ENCODE data around the gene TGM4.
"Not testable (repeated sequence)": the region's sequence is repeated elsewhere in the genome, so short reads cannot be mapped to it uniquely, and the experiment has no call there.

Gene TGM4

GRCh38 chr3:44918087-44918486 is 43.7 kb downstream of the TGM4 start:
- DNase-seq: no peak

DNA sequence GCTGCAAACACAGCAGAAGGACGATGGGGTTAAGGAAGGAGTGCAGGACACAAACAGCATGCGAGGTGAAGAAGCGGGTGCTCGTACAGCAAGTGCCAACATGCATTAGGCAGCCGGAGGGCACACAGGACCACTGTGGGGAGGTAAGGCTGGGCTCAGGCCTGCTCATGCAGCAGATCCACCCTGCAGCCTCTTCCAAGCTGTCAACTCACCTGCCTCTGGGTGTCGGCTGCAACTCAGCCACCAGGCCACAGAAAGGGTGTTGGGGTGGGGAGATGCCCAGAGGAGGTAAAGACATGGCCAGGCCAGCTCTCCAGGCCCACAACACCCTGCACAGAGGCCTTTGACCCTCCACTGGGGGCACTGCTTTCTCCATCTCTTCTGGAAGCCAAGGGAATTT is 44.2 kb downstream of the TGM4 start:
- DNase-seq: no peak

- no peak for DNase-seq
These were observed 45.7 kb downstream of the TGM4 start for GRCh38 chr3:44920081-44920480.

DNA sequence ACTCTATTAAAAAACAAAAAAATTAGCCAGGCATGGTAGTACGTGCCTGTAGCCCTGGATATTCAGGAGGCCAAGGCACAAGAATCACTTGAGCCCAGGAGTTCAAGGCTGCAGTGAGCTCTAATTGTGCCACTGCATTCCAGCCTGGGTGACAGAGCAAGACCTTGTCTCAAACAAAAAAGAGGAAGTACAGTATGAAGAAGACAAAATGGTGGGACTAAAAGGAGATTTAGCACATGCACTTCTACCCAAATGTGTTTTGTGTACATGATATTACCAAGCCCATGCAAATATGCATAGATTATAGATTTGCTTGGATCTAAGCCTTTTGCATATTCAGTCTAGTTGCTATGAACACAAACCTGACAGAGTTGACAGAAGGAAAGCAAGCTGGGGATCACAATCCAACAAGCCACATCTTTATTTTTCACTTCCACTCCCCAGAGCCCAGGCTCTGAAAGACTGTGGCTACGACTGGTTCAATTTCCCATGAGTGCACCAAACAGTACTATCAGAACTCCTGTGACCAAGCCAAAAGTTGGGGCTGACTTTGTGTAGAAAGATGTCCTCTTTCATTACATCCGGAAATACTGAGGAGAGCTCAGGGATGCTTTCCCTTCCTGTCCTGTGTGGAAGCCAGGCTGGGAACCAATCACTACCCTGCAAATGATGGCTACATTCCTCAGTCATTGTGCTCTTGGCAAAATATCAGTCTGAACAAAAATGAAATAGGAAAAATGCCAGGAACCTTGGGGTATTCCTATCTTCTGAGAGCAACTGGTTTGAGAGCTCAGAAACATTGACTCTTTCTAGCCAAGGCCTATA is 49.4 kb downstream of the TGM4 start:
- DNase-seq: no peak

- DNase-seq: no peak
These were observed 50.2 kb downstream of the TGM4 start for GRCh38 chr3:44924457-44925084.

GRCh38 chr3:44926172-44926571 is 51.8 kb downstream of the TGM4 start:
- no peak for DNase-seq

GRCh38 chr3:44926921-44927320 is 52.5 kb downstream of the TGM4 start:
- no peak for DNase-seq

GRCh38 chr3:44927371-44927770 is 53.0 kb downstream of the TGM4 start:
- no peak for DNase-seq

GRCh38 chr3:44929782-44930181 is 55.4 kb downstream of the TGM4 start:
- no peak for DNase-seq

DNA sequence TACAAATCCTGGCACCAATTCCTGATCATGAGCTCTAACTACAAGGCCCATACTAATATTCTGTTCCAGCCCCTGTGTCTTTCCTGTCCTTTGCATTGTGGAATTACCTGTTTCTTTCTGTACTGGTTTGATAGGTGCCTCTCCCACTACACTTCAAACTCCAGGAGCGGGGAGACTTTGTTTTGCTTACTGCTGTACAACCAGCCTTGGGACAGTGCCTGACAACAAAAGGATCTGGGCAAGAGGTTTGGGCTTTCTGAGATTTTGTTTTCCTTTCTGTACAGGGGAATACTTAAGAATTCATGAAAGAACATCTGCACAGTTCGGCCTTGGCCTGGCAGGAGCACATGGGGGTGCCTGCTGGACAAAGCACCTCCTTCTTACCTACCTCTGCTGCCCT is 56.5 kb downstream of the TGM4 start:
- no peak for DNase-seq

- DNase-seq: no peak
These were observed 57.4 kb downstream of the TGM4 start for GRCh38 chr3:44931791-44932190.

DNA sequence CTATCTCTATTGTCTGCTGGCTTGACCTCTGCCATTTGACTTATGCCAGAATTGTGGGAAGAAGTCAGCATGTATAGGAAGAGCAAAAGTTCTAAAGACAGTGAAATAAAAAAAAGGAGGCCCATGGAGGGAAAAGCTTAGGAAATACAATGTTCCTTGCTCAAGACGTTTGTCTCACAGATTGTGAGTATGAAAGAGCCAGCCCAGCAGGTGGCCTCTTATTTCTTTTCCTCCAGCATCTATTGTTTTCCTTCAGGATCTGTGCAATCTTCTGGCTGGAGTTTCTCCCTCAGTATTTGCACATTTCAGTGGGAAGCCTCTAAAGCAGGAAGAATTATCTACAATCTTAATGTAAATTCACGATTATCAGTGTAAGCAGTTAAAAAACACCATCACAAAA is 57.9 kb downstream of the TGM4 start:
- no peak for DNase-seq

- no peak for DNase-seq
These were observed 58.9 kb downstream of the TGM4 start for GRCh38 chr3:44932986-44933944.

DNA sequence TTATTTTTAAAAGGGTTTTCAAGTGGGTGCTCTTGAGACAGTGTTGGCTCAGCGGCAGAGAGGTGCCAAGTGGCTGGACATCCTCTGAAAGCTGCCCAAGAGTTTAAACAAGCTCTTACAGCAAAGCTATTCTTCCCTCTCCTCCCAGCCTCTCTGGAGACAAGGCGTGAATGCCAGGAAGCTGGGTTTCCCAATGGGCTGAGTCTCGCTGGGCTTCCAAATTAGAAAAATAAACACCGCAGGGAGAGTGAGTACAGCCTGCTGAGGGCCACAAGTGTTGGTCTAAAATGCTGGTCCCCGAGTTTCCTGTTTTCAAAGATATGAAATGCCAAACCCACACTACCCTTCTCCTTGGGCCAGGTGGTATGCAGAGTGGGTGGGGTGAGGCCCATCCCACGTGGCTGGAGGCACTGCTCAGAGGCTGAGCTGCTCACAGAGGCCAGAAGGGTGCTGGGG is 65.2 kb downstream of the TGM4 start:
- no peak for DNase-seq

GRCh38 chr3:44942202-44942921 is 68.0 kb downstream of the TGM4 start:
- no peak for DNase-seq

DNA sequence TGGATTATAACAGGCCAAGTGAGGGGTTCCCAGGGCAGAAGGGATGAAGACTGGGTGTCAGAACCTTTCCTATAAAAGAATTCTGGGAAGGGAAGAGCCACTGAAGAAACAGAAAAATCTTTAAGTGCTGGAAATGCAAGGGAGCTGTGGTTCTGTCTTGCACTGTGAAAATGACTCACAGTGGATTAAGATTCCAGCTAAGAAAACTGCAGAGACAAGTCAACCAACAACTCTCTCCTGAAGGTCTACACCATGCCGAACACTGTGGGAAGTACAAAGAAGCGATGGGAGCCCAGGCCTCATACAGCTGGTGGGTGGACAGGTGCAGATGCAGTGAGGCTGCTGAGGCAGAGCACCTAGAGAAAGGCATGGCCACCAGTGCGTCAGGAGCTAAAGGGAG is 73.8 kb downstream of the TGM4 start:
- no peak for DNase-seq

DNA sequence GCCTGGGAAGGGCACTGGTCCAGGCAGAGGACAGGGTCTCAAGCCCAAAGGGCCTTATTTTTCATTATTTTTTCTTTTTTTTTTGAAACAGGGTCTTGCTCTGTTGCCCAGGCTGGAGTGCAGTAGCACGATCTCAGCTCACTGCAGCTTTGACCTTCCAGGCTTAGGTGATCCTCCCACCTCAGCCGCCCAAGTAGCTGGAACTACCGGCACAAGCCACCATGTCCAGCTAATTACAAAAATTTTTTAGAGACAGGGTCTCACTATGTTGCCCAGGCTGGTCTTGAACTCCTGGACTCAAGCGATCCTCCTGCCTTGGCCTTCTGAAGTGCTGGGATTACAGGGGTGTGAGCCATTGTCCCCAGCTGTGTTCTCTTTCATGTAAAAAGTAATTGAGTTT is 75.4 kb downstream of the TGM4 start:
- not testable (repeated sequence) for DNase-seq

GRCh38 chr3:44950275-44950734 is 75.9 kb downstream of the TGM4 start:
- no peak for DNase-seq

DNA sequence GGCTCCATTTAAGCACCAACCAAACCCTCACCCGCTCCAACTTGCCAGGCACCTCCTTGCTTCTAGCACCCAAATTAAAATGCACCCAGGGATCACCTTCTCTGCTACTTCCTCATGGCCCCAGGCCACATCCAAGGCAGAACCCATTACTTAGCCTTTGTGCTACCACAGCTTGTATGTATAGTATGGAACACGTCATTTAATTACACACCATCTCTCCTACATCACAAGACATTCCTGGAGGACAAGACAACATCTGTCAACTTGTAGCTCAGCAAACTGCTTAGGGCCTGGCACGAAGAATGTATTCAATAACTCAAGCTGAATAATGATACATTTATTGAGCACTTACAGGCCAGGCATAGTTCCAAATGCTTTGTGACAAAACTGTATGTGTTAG is 78.3 kb downstream of the TGM4 start:
- DNase-seq: no peak

DNA sequence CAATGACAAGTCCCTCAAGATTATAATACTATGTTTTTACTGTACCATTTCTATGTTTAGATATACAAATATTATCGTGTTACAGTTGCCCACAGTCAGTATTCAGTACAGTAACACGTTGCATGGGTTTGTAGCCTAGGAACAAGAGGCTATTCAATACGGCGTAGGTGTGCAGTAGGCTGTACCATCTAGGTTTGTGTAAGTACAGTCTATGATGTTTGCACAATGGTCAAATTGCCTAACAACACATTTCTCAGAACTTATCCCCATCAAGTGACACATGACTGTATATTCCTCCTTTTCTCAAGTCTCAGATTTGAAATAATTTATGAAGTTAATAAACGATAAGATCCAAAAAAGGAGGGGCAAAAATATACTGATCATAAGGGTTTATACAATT is 79.9 kb downstream of the TGM4 start:
- no peak for DNase-seq

GRCh38 chr3:44954962-44955361 is 80.6 kb downstream of the TGM4 start:
- DNase-seq: no peak

DNA sequence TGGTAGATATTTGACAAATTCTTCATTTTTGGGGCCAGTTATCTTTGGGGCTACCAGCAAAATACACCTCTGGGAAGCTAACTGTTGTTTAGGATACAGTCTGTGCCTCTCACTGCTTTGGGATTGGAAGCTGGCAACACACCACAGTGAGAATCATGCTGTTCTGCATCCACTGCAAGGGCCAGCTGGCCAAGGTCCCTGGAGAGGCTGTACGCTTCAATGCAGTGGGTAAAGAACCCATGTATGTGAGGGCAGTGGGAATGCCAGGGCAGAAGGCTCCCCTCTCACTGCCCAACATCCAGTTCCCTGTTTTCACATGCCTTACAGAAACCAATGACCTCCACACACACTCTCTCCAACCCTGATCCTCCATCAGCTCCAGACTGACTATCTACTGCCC is 81.5 kb downstream of the TGM4 start:
- DNase-seq: no peak

- no peak for DNase-seq
These were observed 83.6 kb downstream of the TGM4 start for GRCh38 chr3:44957986-44958385.

All from central memory CD4-positive, alpha-beta T cell (primary cell).